ENCODE data around the gene PRR23A. TPM values are rescaled to one million over a fixed set of nuclear protein-coding genes. Genes with fewer than 3 reads are reported as not detected.

The PRR23A gene
- total RNA-seq (2014; rRNA removed) (not detected in 2 replicates), Bru-seq, nascent RNA (not detected), BruChase-seq, experiment 1, labeled RNA remaining after a 6-hour chase (not detected), BruChase-seq, experiment 2, labeled RNA remaining after a 2-hour chase (not detected)
- long read RNA-seq = 0 reads

DNA sequence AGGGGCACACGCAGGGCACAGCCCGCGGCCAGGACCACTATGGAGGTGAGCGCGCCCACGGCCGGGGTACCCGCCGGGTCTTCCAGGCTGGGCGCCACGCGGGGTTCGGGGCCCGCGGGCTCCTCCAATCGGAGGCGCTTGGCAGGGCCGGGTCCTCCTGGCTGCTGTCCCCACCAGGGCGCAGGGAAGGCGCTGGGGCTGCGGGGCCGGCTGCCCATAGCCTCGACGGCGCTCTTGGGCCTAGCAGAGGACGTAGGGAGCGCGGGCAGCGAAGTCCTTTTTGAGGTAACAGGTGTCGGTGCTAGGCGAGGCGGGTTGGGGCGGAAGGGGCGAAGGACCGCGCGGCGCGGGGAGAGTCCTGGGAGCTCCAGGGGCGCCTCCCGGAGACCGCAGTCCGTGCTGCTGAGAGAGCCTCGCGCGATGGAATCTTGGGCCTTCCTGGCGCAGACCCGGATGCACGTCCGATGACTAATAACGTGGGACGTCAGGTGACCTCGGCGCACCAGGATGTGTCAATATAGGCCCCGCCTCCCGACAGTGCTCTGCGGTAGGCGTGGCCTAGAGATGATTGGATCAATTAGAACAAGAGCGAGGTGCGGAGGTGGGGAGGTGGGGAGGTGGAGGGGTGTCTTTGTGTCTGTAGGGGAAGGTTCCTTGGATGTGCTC, at the start of gene PRR23A:
Gene PRR23A, minus strand, starts transcription at position 218 of the 666 bp plus-strand sequence. Its CDS starts 0 bp downstream, at position 218.
- Histone ChIP-seq H4K20me1 (ENCODE audit: low read length) (no peaks in the 10 kb centered on the region), H2AFZ (ENCODE audit: low read length) (no peak within 1 kb of the TSS), H3K27ac (ENCODE audit: low read length) (no peak within 1 kb of the TSS), H3K79me2 (ENCODE audit: low read length) (no peaks in the 10 kb centered on the region), H3F3A (ENCODE audit: low read length, unreplicated experiment) (no peaks in the 10 kb centered on the region), H3K4me2 (ENCODE audit: low read length) (no peak within 1 kb of the TSS), H3K36me3 (ENCODE audit: low read depth, low read length) (no peaks in the 10 kb centered on the region), H3K27me3 (ENCODE audit: low read length) (no peaks in the 10 kb centered on the region), H3K4me1 (ENCODE audit: insufficient read depth, low read length) (no peaks in the 10 kb centered on the region), H3K9ac (ENCODE audit: low read length) (no peak within 1 kb of the TSS), H3K4me3 (ENCODE audit: low read length) (no peak within 1 kb of the TSS), H3K9me3 (ENCODE audit: low read length) (no peaks in the 10 kb centered on the region), H3K9me2 (replicated peaks; ENCODE audit: low read length) (no peaks in the 10 kb centered on the region)
- intact Hi-C loops (cut with micrococcal nuclease) = no loop called here
- ChIA-PET CTCF (no interaction called here), POLR2A (ENCODE audit: unreplicated experiment) (no interaction called here)
- TF ChIP-seq EZH2 (IDR thresholded peaks at IDR 0.05; ENCODE audit: low read length, unreplicated experiment) (no peak), EZH2phosphoT487 (IDR thresholded peaks at IDR 0.05; ENCODE audit: borderline replicate concordance, low read length) (no peak)
- TF ChIP-seq, protein P1, sequence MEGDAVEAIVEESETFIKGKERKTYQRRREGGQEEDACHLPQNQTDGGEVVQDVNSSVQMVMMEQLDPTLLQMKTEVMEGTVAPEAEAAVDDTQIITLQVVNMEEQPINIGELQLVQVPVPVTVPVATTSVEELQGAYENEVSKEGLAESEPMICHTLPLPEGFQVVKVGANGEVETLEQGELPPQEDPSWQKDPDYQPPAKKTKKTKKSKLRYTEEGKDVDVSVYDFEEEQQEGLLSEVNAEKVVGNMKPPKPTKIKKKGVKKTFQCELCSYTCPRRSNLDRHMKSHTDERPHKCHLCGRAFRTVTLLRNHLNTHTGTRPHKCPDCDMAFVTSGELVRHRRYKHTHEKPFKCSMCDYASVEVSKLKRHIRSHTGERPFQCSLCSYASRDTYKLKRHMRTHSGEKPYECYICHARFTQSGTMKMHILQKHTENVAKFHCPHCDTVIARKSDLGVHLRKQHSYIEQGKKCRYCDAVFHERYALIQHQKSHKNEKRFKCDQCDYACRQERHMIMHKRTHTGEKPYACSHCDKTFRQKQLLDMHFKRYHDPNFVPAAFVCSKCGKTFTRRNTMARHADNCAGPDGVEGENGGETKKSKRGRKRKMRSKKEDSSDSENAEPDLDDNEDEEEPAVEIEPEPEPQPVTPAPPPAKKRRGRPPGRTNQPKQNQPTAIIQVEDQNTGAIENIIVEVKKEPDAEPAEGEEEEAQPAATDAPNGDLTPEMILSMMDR (conservative IDR thresholded peaks at IDR 0.05; ENCODE audit: low read depth, low read length) = no peak
- ATAC-seq (no peak), DNase-seq (no peak)
- no TSS peak for BruUV-seq (replicated peaks)

DNA sequence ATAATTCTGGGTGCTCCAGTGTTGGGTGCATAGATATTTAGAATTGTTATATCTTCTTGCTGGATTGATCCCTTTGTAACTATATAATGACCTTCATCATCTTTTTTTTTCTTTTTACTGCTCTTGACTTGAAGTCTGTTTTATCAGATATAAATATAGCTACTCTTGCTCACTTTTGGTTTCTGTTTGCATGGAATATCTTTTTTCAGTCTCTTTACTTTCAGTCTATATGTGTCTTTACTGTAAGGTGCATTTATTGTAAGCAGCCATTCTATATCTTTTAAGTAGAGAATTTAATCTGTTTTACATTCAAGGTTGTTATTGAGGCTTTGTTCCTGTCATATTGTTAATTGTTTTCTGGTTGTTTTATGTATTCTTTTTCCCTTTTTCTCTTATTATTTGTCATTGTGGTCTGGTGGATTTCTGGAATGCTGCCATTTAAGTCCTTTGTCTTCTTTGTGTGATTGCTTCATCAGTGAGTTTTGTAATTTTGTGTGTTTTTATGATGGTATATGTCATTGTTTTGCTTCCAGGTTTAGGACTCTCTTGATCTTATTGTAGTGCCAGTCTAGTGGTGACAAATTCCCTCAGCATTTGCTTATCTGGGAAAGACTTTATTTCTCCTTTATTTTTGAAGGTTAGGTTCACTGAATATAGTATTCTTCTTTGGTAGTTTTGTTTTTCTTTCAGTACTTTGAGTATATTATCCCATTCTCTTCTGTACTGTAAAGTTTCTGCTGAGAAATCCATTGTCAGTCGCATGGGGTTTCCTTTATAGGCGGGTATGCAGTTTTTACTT, 46.9 kb upstream of the PRR23A start:
- POLR2A ChIA-PET (ENCODE audit: unreplicated experiment) = no interaction called here
- H3K9ac ChIP-seq (ENCODE audit: low read length) = no peak overlapping the region
- no peak overlapping the region for H3K27ac ChIP-seq (ENCODE audit: low read length)
- TF ChIP-seq EZH2phosphoT487 (IDR thresholded peaks at IDR 0.05; ENCODE audit: borderline replicate concordance, low read length) (no peak), EZH2 (IDR thresholded peaks at IDR 0.05; ENCODE audit: low read length, unreplicated experiment) (no peak)
- TF ChIP-seq, protein P1 (conservative IDR thresholded peaks at IDR 0.05; ENCODE audit: low read depth, low read length) = no peak
- no peaks in the 10 kb centered on the region for H3K9me2 ChIP-seq (replicated peaks; ENCODE audit: low read length)
- H3K36me3 ChIP-seq (ENCODE audit: low read depth, low read length) = no peaks in the 10 kb centered on the region
- H3F3A ChIP-seq (ENCODE audit: low read length, unreplicated experiment) = no peaks in the 10 kb centered on the region
- no peaks in the 10 kb centered on the region for H3K4me1 ChIP-seq (ENCODE audit: insufficient read depth, low read length)
- no peak for DNase-seq
- CTCF ChIA-PET = no interaction called here
- H3K27me3 ChIP-seq (ENCODE audit: low read length) = no peaks in the 10 kb centered on the region
- no peak for ATAC-seq
- no peak overlapping the region for H3K4me2 ChIP-seq (ENCODE audit: low read length)
- H4K20me1 ChIP-seq (ENCODE audit: low read length) = no peaks in the 10 kb centered on the region
- no TSS peak for BruUV-seq (replicated peaks)
- intact Hi-C loops (cut with micrococcal nuclease) = no loop called here
- H3K79me2 ChIP-seq (ENCODE audit: low read length) = no peaks in the 10 kb centered on the region
- H3K4me3 ChIP-seq (ENCODE audit: low read length) = no peak overlapping the region
- no peaks in the 10 kb centered on the region for H3K9me3 ChIP-seq (ENCODE audit: low read length)
- no peak overlapping the region for H2AFZ ChIP-seq (ENCODE audit: low read length)

Measured in PC-3 (cell line).